ENCODE results near the gene MKS1. TPM values are rescaled to one million over a fixed set of nuclear protein-coding genes. Genes with fewer than 3 reads are reported as not detected.
A peak's percentile ranks its signal among the peaks of the same experiment; 100 is the strongest.

Gene MKS1
- total and polyA plus RNA-seq, 2 experiments from 2014 or later = 10.5 to 15.6 TPM

DNA sequence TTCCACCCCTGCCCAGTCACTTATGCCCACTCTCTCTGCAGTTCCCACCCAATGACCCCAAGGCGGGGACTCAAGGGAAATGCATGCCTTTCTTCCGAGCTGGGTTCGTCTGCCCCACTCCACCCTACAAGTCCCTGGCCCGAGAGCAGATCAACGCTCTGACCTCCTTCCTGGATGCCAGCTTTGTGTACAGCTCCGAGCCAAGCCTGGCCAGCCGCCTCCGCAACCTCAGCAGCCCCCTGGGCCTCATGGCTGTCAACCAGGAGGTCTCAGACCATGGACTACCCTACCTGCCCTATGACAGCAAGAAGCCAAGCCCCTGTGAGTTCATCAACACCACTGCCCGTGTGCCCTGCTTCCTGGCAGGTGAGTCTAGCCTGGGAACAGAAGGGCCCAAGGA is 33.1 kb upstream of the MKS1 start:
- TF ChIP-seq EZH2 (IDR thresholded peaks at IDR 0.05; ENCODE audit: borderline replicate concordance) = no peak
- TF ChIP-seq, protein P1, sequence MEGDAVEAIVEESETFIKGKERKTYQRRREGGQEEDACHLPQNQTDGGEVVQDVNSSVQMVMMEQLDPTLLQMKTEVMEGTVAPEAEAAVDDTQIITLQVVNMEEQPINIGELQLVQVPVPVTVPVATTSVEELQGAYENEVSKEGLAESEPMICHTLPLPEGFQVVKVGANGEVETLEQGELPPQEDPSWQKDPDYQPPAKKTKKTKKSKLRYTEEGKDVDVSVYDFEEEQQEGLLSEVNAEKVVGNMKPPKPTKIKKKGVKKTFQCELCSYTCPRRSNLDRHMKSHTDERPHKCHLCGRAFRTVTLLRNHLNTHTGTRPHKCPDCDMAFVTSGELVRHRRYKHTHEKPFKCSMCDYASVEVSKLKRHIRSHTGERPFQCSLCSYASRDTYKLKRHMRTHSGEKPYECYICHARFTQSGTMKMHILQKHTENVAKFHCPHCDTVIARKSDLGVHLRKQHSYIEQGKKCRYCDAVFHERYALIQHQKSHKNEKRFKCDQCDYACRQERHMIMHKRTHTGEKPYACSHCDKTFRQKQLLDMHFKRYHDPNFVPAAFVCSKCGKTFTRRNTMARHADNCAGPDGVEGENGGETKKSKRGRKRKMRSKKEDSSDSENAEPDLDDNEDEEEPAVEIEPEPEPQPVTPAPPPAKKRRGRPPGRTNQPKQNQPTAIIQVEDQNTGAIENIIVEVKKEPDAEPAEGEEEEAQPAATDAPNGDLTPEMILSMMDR (IDR thresholded peaks at IDR 0.05; ENCODE audit: poor library complexity) = no peak
- no peak for TF ChIP-seq EZH2phosphoT487 (IDR thresholded peaks at IDR 0.05; ENCODE audit: low read depth, severe bottlenecking, unreplicated experiment)
- no peaks in the 10 kb centered on the region for H3K9me3 ChIP-seq (ENCODE audit: low read depth)
- no peaks in the 10 kb centered on the region for H4K20me1 ChIP-seq (ENCODE audit: insufficient read depth, poor library complexity, severe bottlenecking)
- H2AFZ ChIP-seq = no peak overlapping the region
- H3K27ac ChIP-seq = no peak overlapping the region
- peaks cover 58% of the 10 kb centered on the region for H3K27me3 ChIP-seq
- no peak overlapping the region for H3K4me3 ChIP-seq
- peak; percentile 2 for DNase-seq (ENCODE audit: low spot score)
- H3K79me2 ChIP-seq = no peaks in the 10 kb centered on the region
- no peak overlapping the region for H3K4me2 ChIP-seq
- H3K36me3 ChIP-seq (replicated peaks; ENCODE audit: insufficient read depth, low read depth) = no peaks in the 10 kb centered on the region
- peaks cover 7% of the 10 kb centered on the region for H3K4me1 ChIP-seq (ENCODE audit: insufficient read depth)
- no peaks in the 10 kb centered on the region for H3K9me2 ChIP-seq (replicated peaks; ENCODE audit: insufficient read depth)
- 76% methylated on average over 9 of the region's 9 CpGs for WGBS (ENCODE audit: low lambda C conversion rate, missing lambda C conversion rate)

GRCh38 chr17:58250344-58251011 is 31.4 kb upstream of the MKS1 start:
- TF ChIP-seq, protein P1 (IDR thresholded peaks at IDR 0.05; ENCODE audit: poor library complexity) = no peak
- TF ChIP-seq EZH2phosphoT487 (IDR thresholded peaks at IDR 0.05; ENCODE audit: low read depth, severe bottlenecking, unreplicated experiment) (no peak), EZH2 (IDR thresholded peaks at IDR 0.05; ENCODE audit: borderline replicate concordance) (no peak)
- no peak for DNase-seq (ENCODE audit: low spot score)
- Histone ChIP-seq H2AFZ (no peak overlapping the region), H3K4me3 (no peak overlapping the region), H3K36me3 (replicated peaks; ENCODE audit: insufficient read depth, low read depth) (no peaks in the 10 kb centered on the region), H3K9me2 (replicated peaks; ENCODE audit: insufficient read depth) (no peaks in the 10 kb centered on the region), H3K27ac (no peak overlapping the region), H3K27me3 (peaks cover 50% of the 10 kb centered on the region), H3K4me2 (no peak overlapping the region), H4K20me1 (ENCODE audit: insufficient read depth, poor library complexity, severe bottlenecking) (no peaks in the 10 kb centered on the region), H3K4me1 (ENCODE audit: insufficient read depth) (peaks cover 13% of the 10 kb centered on the region), H3K79me2 (no peaks in the 10 kb centered on the region), H3K9me3 (ENCODE audit: low read depth) (no peaks in the 10 kb centered on the region)
- WGBS (ENCODE audit: low lambda C conversion rate, missing lambda C conversion rate) = 91% methylated on average over 12 of the region's 12 CpGs

GRCh38 chr17:58249270-58250133 is 30.4 kb upstream of the MKS1 start:
- H3K4me1 ChIP-seq (ENCODE audit: insufficient read depth) = peaks cover 17% of the 10 kb centered on the region
- H2AFZ ChIP-seq = peak overlapping the region; percentile 98

More at GRCh38 chr17:58249270-58250133, 30.4 kb upstream of the MKS1 start:
- peak; percentile 74 for DNase-seq (ENCODE audit: low spot score)
- peak overlapping the region; percentile 98 for H3K4me2 ChIP-seq
- H3K27me3 ChIP-seq = peaks cover 43% of the 10 kb centered on the region
- no peaks in the 10 kb centered on the region for H4K20me1 ChIP-seq (ENCODE audit: insufficient read depth, poor library complexity, severe bottlenecking)
- peak overlapping the region; percentile 65 for H3K4me3 ChIP-seq
- H3K9me3 ChIP-seq (ENCODE audit: low read depth) = no peaks in the 10 kb centered on the region
- TF ChIP-seq, protein P1 (IDR thresholded peaks at IDR 0.05; ENCODE audit: poor library complexity) = peak; percentile 96
- TF ChIP-seq EZH2 (IDR thresholded peaks at IDR 0.05; ENCODE audit: borderline replicate concordance) (peak; percentile 66), EZH2phosphoT487 (IDR thresholded peaks at IDR 0.05; ENCODE audit: low read depth, severe bottlenecking, unreplicated experiment) (no peak)
- 13% methylated on average over 40 of the region's 57 CpGs for WGBS (ENCODE audit: low lambda C conversion rate, missing lambda C conversion rate)
- H3K9me2 ChIP-seq (replicated peaks; ENCODE audit: insufficient read depth) = no peaks in the 10 kb centered on the region
- H3K36me3 ChIP-seq (replicated peaks; ENCODE audit: insufficient read depth, low read depth) = no peaks in the 10 kb centered on the region
- no peak overlapping the region for H3K27ac ChIP-seq
- no peaks in the 10 kb centered on the region for H3K79me2 ChIP-seq
